ENCODE measurements around the gene PLEKHG4.
A peak's percentile ranks its signal among the peaks of the same experiment; 100 is the strongest.

The PLEKHG4 gene

DNA sequence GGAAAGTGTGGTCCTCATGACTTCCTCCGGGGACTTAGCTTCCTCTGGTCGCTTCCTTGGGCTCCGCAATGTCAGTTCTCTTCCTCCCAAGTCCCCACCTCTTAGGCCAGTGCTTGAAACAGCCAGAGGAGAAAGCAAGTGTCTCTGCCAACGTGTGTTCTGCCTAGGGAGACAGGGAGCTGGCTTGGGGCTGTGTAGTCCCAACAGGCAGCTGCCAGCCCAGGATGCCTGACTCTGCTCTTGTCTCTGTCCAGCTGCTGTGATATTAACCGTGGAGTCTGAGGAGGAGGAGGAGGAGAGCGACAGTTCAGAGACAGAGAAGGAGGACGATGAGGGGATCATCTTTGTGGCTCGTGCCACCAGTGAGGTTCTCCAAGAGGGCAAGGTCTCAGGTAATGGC, 13.5 kb upstream of the PLEKHG4 start:
- DNase-seq: no peak

GRCh38 chr16:67268136-67268579, 11.2 kb upstream of the PLEKHG4 start:
- no peak for DNase-seq

DNA sequence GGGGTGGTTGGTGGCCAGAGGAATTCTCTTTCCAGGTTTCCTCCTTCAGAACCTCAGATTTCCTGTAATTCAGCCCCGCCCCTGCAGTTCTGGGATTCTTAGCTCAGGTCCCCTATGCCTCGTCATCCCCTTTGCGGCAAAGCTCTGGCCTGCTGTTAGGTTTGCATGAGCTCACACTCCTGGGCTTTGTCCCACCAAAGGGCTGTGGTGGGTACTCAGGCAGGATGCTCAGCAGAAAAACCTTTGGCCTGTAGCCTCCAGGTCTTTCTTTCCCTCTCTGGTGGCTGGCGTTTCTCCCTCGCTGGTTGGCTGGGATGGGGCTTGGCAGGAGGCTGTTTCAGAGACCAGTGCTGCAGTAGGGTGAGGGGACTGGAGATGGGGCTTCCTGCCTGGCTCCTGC, 9.6 kb upstream of the PLEKHG4 start:
- no peak for DNase-seq

- no peak for DNase-seq
Observed at GRCh38 chr16:67270931-67271338, 8.4 kb upstream of the PLEKHG4 start.

DNA sequence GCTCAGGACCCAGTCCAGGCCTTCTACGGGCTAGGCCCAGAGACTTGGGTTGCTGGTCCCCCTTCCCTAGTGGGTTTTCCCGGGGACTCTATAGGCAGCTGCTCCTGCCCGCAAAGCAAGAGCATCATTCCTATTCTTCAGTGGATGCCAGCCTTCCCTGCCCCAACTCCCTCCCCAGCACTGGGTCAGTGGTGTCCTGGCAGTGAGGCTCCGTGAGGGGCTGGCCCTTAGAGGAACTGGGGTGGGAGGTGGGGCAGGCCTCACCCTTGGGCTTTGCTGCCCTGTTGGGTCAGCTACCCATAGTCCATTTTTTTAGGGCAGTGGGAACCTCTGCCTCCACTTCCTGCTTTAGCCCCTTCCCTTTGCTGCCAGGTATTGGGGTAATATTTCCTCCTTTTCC, 7.9 kb upstream of the PLEKHG4 start:
- no peak for DNase-seq

- DNase-seq: no peak
Observed at GRCh38 chr16:67275321-67275720, 4.0 kb upstream of the PLEKHG4 start.

GRCh38 chr16:67277294-67277998, 1.9 kb upstream of the PLEKHG4 start:
- DNase-seq: peak in 1 of 14 donors; percentile 51

GRCh38 chr16:67277999-67278772, 1.1 kb upstream of the PLEKHG4 start:
- no peak for DNase-seq

DNA sequence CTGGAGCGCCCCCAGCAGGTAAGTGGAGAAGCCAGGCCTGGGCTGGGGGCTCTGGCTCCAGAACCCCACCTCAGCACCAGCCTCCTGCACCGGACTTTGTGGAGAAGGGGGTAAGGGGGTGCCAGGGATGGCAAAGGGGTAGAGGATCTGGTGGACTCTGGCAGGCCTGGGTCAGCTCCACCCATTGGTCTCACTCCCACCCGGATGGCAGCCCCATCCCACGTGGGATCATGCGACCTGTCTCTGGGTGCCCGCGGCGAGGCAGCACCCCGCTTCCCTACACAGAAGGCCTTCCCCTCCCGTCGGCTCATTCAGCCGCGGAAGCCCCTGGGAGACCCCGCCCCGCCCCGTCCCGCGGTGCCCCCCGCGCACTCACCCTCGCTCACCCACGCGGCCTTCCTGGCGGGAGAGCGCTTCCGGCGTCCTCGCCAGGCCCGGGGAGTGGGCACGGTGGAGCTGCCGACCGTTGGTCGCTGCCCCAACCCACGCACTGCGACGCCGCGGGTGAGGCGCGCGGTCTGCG, 498 bp upstream of the PLEKHG4 start:
- no peak for DNase-seq

GRCh38 chr16:67280090-67281015, 1.0 kb downstream of the PLEKHG4 start:
- no peak for DNase-seq

- DNase-seq: no peak
Observed at GRCh38 chr16:67281536-67282446, 2.5 kb downstream of the PLEKHG4 start.

DNA sequence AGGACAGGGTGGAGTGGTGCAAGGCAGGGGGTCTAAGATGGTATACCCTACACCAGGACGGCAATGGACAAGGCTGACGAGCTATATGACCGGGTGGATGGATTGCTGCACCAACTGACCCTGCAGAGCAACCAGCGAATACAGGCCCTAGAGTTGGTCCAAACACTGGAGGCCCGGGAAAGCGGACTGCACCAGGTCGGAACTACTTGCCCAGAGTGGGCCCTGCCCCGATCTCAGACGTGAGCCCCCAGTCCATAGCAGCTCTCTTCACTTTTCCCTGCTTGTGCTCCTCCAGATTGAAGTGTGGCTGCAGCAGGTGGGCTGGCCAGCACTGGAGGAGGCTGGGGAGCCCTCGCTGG, 3.1 kb downstream of the PLEKHG4 start:
- DNase-seq: no peak

GRCh38 chr16:67283039-67283825, 3.9 kb downstream of the PLEKHG4 start:
- DNase-seq: no peak

GRCh38 chr16:67283826-67284555, 4.7 kb downstream of the PLEKHG4 start:
- DNase-seq: no peak

- peak in 3 of 14 donors; percentile 6 to 48 (median 20) for DNase-seq
Observed at GRCh38 chr16:67284699-67285646, 5.6 kb downstream of the PLEKHG4 start.

GRCh38 chr16:67286441-67287235, 7.3 kb downstream of the PLEKHG4 start:
- DNase-seq: no peak

- no peak for DNase-seq
Observed at GRCh38 chr16:67287960-67288359, 8.6 kb downstream of the PLEKHG4 start.

GRCh38 chr16:67291461-67291860, 12.1 kb downstream of the PLEKHG4 start:
- no peak for DNase-seq

All from C1 segment of cervical spinal cord (tissue), 14 donors.